WTC11 (cell line): ENCODE results near the gene MIDN. TPM values are rescaled to one million over a fixed set of nuclear protein-coding genes. Genes with fewer than 3 reads are reported as not detected.

Experiments used
- ATAC-seq: fragments of 200-7000 bp; cut with Tn5 transposase; 2 replicates; pipeline ENCODE4 v1.10.0; 2021; ENCODE audit warnings: mild to moderate bottlenecking, moderate library complexity
- CTCF ChIA-PET: fragments of 300-600 bp; sonication (Branson Sonifier 250); formaldehyde crosslinking; loops from one replicate; lab custom pipeline; 2021; ENCODE audit warnings: antibody characterized with exemption; lab: Charles Lee
- POLR2A ChIA-PET: fragments of 350-600 bp; sonication (Branson Sonifier 250); formaldehyde crosslinking; loops from one replicate; lab custom pipeline; 2021; ENCODE audit warnings: antibody characterized with exemption; lab: Charles Lee
- DNase-seq: peaks from one replicate; pipeline ENCODE4 v3.0.0; 2021; ENCODE audit warnings: low spot score
- H3K27ac Mint-ChIP-seq: 2 replicates; pipeline ENCODE4 v1.8.0; 2021; ENCODE audit warnings: mixed read lengths
- H3K27me3 Mint-ChIP-seq: 2 replicates; pipeline ENCODE4 v1.8.0; 2021; ENCODE audit warnings: low read depth, mild to moderate bottlenecking, moderate library complexity, mixed read lengths
- H3K36me3 Mint-ChIP-seq: 2 replicates; pipeline ENCODE4 v1.8.0; 2021; ENCODE audit warnings: mixed read lengths
- H3K4me1 Mint-ChIP-seq: 2 replicates; pipeline ENCODE4 v1.8.0; 2022; ENCODE audit warnings: mixed read lengths
- H3K4me3 Mint-ChIP-seq: 2 replicates; pipeline ENCODE4 v1.8.0; 2021; ENCODE audit warnings: mild to moderate bottlenecking, moderate library complexity, mixed read lengths
- H3K9me3 Mint-ChIP-seq: 2 replicates; pipeline ENCODE4 v1.8.0; 2021; ENCODE audit warnings: mixed read lengths
- ARID4B ChIP-seq: sonication (generic); formaldehyde crosslinking; IDR thresholded peaks from 2 replicates; pipeline ENCODE4 v1.8.0; 2023; ENCODE audit warnings: missing genetic modification reagents, mild to moderate bottlenecking, borderline replicate concordance
- GABPB1 ChIP-seq: sonication (generic); formaldehyde crosslinking; IDR thresholded peaks from 2 replicates; pipeline ENCODE4 v1.8.1; 2023; ENCODE audit warnings: mild to moderate bottlenecking, missing genetic modification reagents
- HMGXB4 ChIP-seq: sonication (generic); formaldehyde crosslinking; IDR thresholded peaks from 2 replicates; pipeline ENCODE4 v1.8.1; 2023; ENCODE audit warnings: mild to moderate bottlenecking, moderate library complexity, missing genetic modification reagents
- TEAD1 ChIP-seq: sonication (generic); formaldehyde crosslinking; IDR thresholded peaks from 2 replicates; pipeline ENCODE4 v1.8.0; 2022; ENCODE audit warnings: mild to moderate bottlenecking, missing genetic modification reagents
- ZNF317 ChIP-seq: sonication (generic); formaldehyde crosslinking; IDR thresholded peaks from 2 replicates; pipeline ENCODE4 v1.8.1; 2023; ENCODE audit warnings: low read depth, mild to moderate bottlenecking, moderate library complexity, missing genetic modification reagents, borderline replicate concordance
- ZNF396 ChIP-seq: fragments of 250-450 bp; sonication (Bioruptor Pico); IDR thresholded peaks from 2 replicates; pipeline ENCODE4 v1.8.0; 2021; ENCODE audit warnings: mild to moderate bottlenecking, moderate library complexity, borderline replicate concordance
- total RNA-seq: library from RNA; stranded (reverse); gene quantifications from 3 replicates; pipeline ENCODE4 v1.2.3, GENCODE V29; 2021
- TF ChIP-seq, protein P1 (sequence below): fragments of 250-450 bp; sonication (Bioruptor Pico); IDR thresholded peaks from 2 replicates; pipeline ENCODE4 v1.9.0; 2021; ENCODE audit warnings: mild to moderate bottlenecking
- TF ChIP-seq, protein P2 (sequence below): sonication (generic); formaldehyde crosslinking; IDR thresholded peaks from 2 replicates; pipeline ENCODE4 v1.8.0; 2022; ENCODE audit warnings: mild to moderate bottlenecking, missing genetic modification reagents
- TF ChIP-seq, protein P3 (sequence below): sonication (generic); formaldehyde crosslinking; IDR thresholded peaks from 2 replicates; pipeline ENCODE4 v1.8.1; 2023; ENCODE audit warnings: mild to moderate bottlenecking, missing genetic modification reagents

The MIDN gene
- total RNA-seq, 1 experiment from 2014 or later = 189 TPM

- TF ChIP-seq, protein P1, sequence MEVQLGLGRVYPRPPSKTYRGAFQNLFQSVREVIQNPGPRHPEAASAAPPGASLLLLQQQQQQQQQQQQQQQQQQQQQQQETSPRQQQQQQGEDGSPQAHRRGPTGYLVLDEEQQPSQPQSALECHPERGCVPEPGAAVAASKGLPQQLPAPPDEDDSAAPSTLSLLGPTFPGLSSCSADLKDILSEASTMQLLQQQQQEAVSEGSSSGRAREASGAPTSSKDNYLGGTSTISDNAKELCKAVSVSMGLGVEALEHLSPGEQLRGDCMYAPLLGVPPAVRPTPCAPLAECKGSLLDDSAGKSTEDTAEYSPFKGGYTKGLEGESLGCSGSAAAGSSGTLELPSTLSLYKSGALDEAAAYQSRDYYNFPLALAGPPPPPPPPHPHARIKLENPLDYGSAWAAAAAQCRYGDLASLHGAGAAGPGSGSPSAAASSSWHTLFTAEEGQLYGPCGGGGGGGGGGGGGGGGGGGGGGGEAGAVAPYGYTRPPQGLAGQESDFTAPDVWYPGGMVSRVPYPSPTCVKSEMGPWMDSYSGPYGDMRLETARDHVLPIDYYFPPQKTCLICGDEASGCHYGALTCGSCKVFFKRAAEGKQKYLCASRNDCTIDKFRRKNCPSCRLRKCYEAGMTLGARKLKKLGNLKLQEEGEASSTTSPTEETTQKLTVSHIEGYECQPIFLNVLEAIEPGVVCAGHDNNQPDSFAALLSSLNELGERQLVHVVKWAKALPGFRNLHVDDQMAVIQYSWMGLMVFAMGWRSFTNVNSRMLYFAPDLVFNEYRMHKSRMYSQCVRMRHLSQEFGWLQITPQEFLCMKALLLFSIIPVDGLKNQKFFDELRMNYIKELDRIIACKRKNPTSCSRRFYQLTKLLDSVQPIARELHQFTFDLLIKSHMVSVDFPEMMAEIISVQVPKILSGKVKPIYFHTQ (CRISPR knock-in tag) = no peak
- TF ChIP-seq, protein P2, sequence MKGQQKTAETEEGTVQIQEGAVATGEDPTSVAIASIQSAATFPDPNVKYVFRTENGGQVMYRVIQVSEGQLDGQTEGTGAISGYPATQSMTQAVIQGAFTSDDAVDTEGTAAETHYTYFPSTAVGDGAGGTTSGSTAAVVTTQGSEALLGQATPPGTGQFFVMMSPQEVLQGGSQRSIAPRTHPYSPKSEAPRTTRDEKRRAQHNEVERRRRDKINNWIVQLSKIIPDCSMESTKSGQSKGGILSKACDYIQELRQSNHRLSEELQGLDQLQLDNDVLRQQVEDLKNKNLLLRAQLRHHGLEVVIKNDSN (CRISPR knock-in tag) = no peak
Observed at GRCh38 chr19:1254081-1254527, 5.7 kb downstream of the MIDN start (continued).

GRCh38 chr19:1254530-1255185 lies 6.3 kb downstream of the MIDN start:
- Mint-ChIP-seq H3K4me1 (peaks cover 27% of the 10 kb centered on the region), H3K4me3 (no peak overlapping the region), H3K27me3 (no peaks in the 10 kb centered on the region), H3K27ac (peak overlapping the region; percentile 45; the same call in 1 of the 2 replicates), H3K36me3 (peaks cover 38% of the 10 kb centered on the region)
- ChIA-PET POLR2A (interaction anchor here (0.9 kb wide), 1 partner anchor 14 kb away, joined by 3 read pairs; the partner anchor contains the start of gene CIRBP), CTCF (interaction anchor here (1.0 to 15.6 kb wide), 3 partner anchors 12 to 37 kb away, joined by 3 to 648 read pairs (median 8); partner anchors contain the start of gene ATP5F1D)
- DNase-seq (no peak), ATAC-seq (no peak)
- TF ChIP-seq TEAD1 (CRISPR knock-in tag) (no peak), ZNF396 (no peak)
- TF ChIP-seq, all 79 proteins: peak for 0
- no peaks in the 10 kb centered on the region for H3K9me3 Mint-ChIP-seq

- CTCF ChIA-PET = interaction anchor here (0.7 to 15.6 kb wide), 5 partner anchors 11 to 189 kb away, joined by 3 to 648 read pairs (median 4); partner anchors contain the start of genes ATP5F1D and CIRBP
- POLR2A ChIA-PET = interaction anchor here (0.6 to 0.9 kb wide), 3 partner anchors 14 to 148 kb away, joined by 3 to 7 read pairs (median 3); partner anchors contain the start of gene CIRBP
- H3K9me3 Mint-ChIP-seq = no peaks in the 10 kb centered on the region
- ATAC-seq (no peak), DNase-seq (no peak)
- H3K4me1 Mint-ChIP-seq = peaks cover 31% of the 10 kb centered on the region
- no peak overlapping the region for H3K4me3 Mint-ChIP-seq
- no peak overlapping the region for H3K27ac Mint-ChIP-seq
- peaks cover 38% of the 10 kb centered on the region for H3K36me3 Mint-ChIP-seq
- H3K27me3 Mint-ChIP-seq = no peaks in the 10 kb centered on the region
- TF ChIP-seq, protein P3, sequence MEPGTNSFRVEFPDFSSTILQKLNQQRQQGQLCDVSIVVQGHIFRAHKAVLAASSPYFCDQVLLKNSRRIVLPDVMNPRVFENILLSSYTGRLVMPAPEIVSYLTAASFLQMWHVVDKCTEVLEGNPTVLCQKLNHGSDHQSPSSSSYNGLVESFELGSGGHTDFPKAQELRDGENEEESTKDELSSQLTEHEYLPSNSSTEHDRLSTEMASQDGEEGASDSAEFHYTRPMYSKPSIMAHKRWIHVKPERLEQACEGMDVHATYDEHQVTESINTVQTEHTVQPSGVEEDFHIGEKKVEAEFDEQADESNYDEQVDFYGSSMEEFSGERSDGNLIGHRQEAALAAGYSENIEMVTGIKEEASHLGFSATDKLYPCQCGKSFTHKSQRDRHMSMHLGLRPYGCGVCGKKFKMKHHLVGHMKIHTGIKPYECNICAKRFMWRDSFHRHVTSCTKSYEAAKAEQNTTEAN (CRISPR knock-in tag) = 0 out of 2 replicates have a peak, but pooled peaks have one; percentile 27
- TF ChIP-seq GABPB1 (CRISPR knock-in tag) = no peak
- no peak for TF ChIP-seq ARID4B
- TF ChIP-seq ZNF317 = no peak
- 0 out of 2 replicates have a peak, but pooled peaks have one; percentile 36 for TF ChIP-seq HMGXB4
Observed at GRCh38 chr19:1255186-1256161, 7.1 kb downstream of the MIDN start.
